HepG2 (cell line): ENCODE data around the gene KCNF1. TPM values are rescaled to one million over a fixed set of nuclear protein-coding genes. Genes with fewer than 3 reads are reported as not detected.

Experiments used
- ATAC-seq: fragments of 200-7000 bp; cut with Tn5 transposase; 3 replicates; pipeline ENCODE4 v1.9.1; 2020; ENCODE audit warnings: mild to moderate bottlenecking, moderate library complexity
- BruUV-seq: library from RNA; stranded (reverse); fragments of 400-500 nt; replicated peaks from 2 replicates; lab custom pipeline; 2021; lab: Mats Ljungman, UMichigan
- CTCF ChIA-PET: fragments of 300-600 bp; formaldehyde crosslinking; extraction: SDS; loops from one replicate; lab custom pipeline; 2021; ENCODE audit warnings: low total read pairs, inconsistent platforms, low intra/inter-chr PET ratio; lab: Yijun Ruan, JAX
- POLR2A ChIA-PET: fragments of 350-600 bp; sonication (Branson Sonifier 250); formaldehyde crosslinking; loops from one replicate; lab custom pipeline; 2020; ENCODE audit warnings: antibody characterized with exemption, inconsistent platforms; lab: Yijun Ruan, JAX
- DNase-seq: peaks from one replicate; pipeline ENCODE4 v3.0.0-alpha.2; 2015; ENCODE audit warnings: low spot score
- FAIRE-seq: peaks from 3 replicates; lab custom pipeline; 2011; peaks lifted over from hg19 to GRCh38; lab: Jason Lieb, UNC
- H2AFZ ChIP-seq: one replicate; pipeline ENCODE4 v1.6.1; 2011; ENCODE audit warnings: low read length, inconsistent platforms
- H3K27ac ChIP-seq: fragments of 300-600 bp; 3 replicates; pipeline ENCODE4 v1.8.0; 2011; ENCODE audit warnings: mixed run types, mild to moderate bottlenecking, mixed read lengths, low read length, inconsistent platforms; ENCODE audit not compliant: insufficient read depth; ENCODE audit errors: extremely low read length
- H3K27me3 ChIP-seq, 2 experiments: fragments of 200-600 bp in 1 of 2; 2 replicates in 1 of 2; 3 replicates in 1 of 2; pipeline versions ENCODE4 v1.6.0 to v1.8.0; 2011; ENCODE audit warnings: low read length in 2 of 2, mild to moderate bottlenecking in 2 of 2, moderate library complexity in 2 of 2, inconsistent platforms in 1 of 2; ENCODE audit not compliant: insufficient read depth in 2 of 2, control insufficient read depth in 1 of 2
- H3K36me3 ChIP-seq, 2 experiments: fragments of 200-600 bp in 1 of 2; replicated peaks in 1 of 2; 2 replicates in 1 of 2; 3 replicates in 1 of 2; pipeline versions ENCODE4 v1.5.1 to v1.8.0; 2011; ENCODE audit warnings: low read length in 2 of 2, inconsistent platforms in 1 of 2; ENCODE audit not compliant: insufficient read depth in 2 of 2, control insufficient read depth in 1 of 2
- H3K4me1 ChIP-seq: 2 replicates; pipeline ENCODE4 v1.5.1; 2012; ENCODE audit warnings: low read length, inconsistent platforms; ENCODE audit not compliant: insufficient read depth
- H3K4me2 ChIP-seq: 2 replicates; pipeline ENCODE4 v1.6.0; 2011; ENCODE audit warnings: low read depth, low read length, inconsistent platforms
- H3K4me3 ChIP-seq, 3 experiments: fragments of 200-600 bp in 1 of 3; sonication (generic), shearing (Covaris generic) in 1 of 3; replicated peaks in 1 of 3; 2 replicates each; pipeline ENCODE4 v1.5.1; 2011 to 2016; ENCODE audit warnings: low read length in 3 of 3, inconsistent platforms in 2 of 3, low read depth in 2 of 3, mild to moderate bottlenecking in 2 of 3, control low read depth in 1 of 3, mixed read lengths in 1 of 3; ENCODE audit not compliant: insufficient read depth in 1 of 3
- H3K79me2 ChIP-seq: one replicate; pipeline ENCODE4 v1.6.1; 2011; ENCODE audit warnings: low read length, inconsistent platforms; ENCODE audit not compliant: insufficient read depth
- H3K9ac ChIP-seq: 2 replicates; pipeline ENCODE4 v1.6.0; 2011; ENCODE audit warnings: mild to moderate bottlenecking, low read depth, low read length, inconsistent platforms; ENCODE audit not compliant: insufficient read depth
- H3K9me3 ChIP-seq: 2 replicates; pipeline ENCODE4 v1.5.1; 2012; ENCODE audit warnings: mild to moderate bottlenecking, low read length
- H4K20me1 ChIP-seq: 2 replicates; pipeline ENCODE4 v1.6.0; 2011; ENCODE audit warnings: inconsistent platforms, mild to moderate bottlenecking, low read length, moderate library complexity; ENCODE audit not compliant: insufficient read depth
- BORCS8-MEF2B ChIP-seq: sonication (generic); formaldehyde crosslinking; IDR thresholded peaks from 2 replicates; pipeline ENCODE4 v1.8.0; 2022; ENCODE audit warnings: mild to moderate bottlenecking, missing genetic modification reagents
- ESRRA ChIP-seq: sonication (generic); formaldehyde crosslinking; IDR thresholded peaks from 2 replicates; pipeline ENCODE4 v1.5.1; 2020; ENCODE audit warnings: mild to moderate bottlenecking, low read depth, missing genetic modification reagents
- FOSL2 ChIP-seq: sonication (generic); formaldehyde crosslinking; IDR thresholded peaks from 2 replicates; pipeline ENCODE4 v1.4.0; 2020; ENCODE audit warnings: missing genetic modification reagents
- NFIC ChIP-seq: IDR thresholded peaks from 2 replicates; pipeline ENCODE4 v1.6.1; 2012; ENCODE audit warnings: mild to moderate bottlenecking, low read length, inconsistent platforms
- RFXANK ChIP-seq: IDR thresholded peaks from 2 replicates; pipeline ENCODE4 v1.6.1; 2016
- SOX13 ChIP-seq, 3 experiments: fragments of 450-650 bp in 1 of 3; sonication (generic) in 1 of 3; formaldehyde crosslinking in 1 of 3; IDR thresholded peaks in 2 of 3; conservative IDR thresholded peaks in 1 of 3; 2 replicates each; pipeline versions ENCODE4 v1.5.0 to v1.6.1; 2016 to 2020; ENCODE audit warnings: antibody characterized with exemption in 1 of 3, mild to moderate bottlenecking in 1 of 3, missing compliant biosample characterization in 1 of 3, missing genetic modification reagents in 1 of 3, moderate library complexity in 1 of 3
- SOX5 ChIP-seq: IDR thresholded peaks from 2 replicates; pipeline ENCODE4 v1.6.1; 2016; ENCODE audit warnings: borderline replicate concordance
- WIZ ChIP-seq: sonication (generic); formaldehyde crosslinking; IDR thresholded peaks from 2 replicates; pipeline ENCODE4 v1.5.1; 2020; ENCODE audit warnings: mild to moderate bottlenecking, missing genetic modification reagents
- ZNF644 ChIP-seq: IDR thresholded peaks from 2 replicates; pipeline ENCODE4 v1.6.1; 2016; ENCODE audit warnings: low read depth
- WGBS: methylation state at CpG from one replicate; pipeline ENCODE4 v1.1.6; 2017; ENCODE audit warnings: low lambda C conversion rate; 5-methylcytosine and 5-hydroxymethylcytosine counted together
- in situ Hi-C: cut with HindIII; loops from 2 replicates; pipeline ENCODE4 v1.10.0; 2017; ENCODE audit warnings: low pct_unique_long_range_greater_than_20kb; ENCODE audit not compliant: extremely low pct_ligation_motif_present
- intact Hi-C: fragments of 100-400 bp; cut with micrococcal nuclease; formaldehyde crosslinking; loops from one replicate; pipeline ENCODE4 v1.10.0; 2022; ENCODE audit not compliant: unreplicated experiment
- polyA plus RNA-seq, 8 experiments: library from polyadenylated mRNA; depleted of rRNA in 3 of 8; stranded (reverse) in 7 of 8; unstranded in 1 of 8; fragments of >200 nt; fragmentation: Illumina TruSeq in 4 of 8; extraction: Trizol in 4 of 8; gene quantifications; 2 replicates each; pipeline versions ENCODE4 v1.2.1 to v1.2.3, GENCODE V29; 2011 to 2016; ENCODE audit warnings: low read depth in 4 of 8, missing spikeins in 1 of 8, mixed read lengths in 1 of 8; ENCODE audit not compliant: insufficient read depth in 1 of 8
- total RNA-seq, 5 experiments: library from RNA; depleted of rRNA; stranded (reverse); fragments of >200 nt; fragmentation: Illumina TruSeq; extraction: Trizol; gene quantifications; 2 replicates each; pipeline ENCODE4 v1.2.3, GENCODE V29; 2016; ENCODE audit warnings: low read depth in 1 of 5
- TF ChIP-seq, protein P1 (sequence below): sonication (generic); formaldehyde crosslinking; IDR thresholded peaks from 2 replicates; pipeline ENCODE4 v1.4.0; 2020; ENCODE audit warnings: missing genetic modification reagents
- TF ChIP-seq, protein P2 (sequence below): sonication (generic); formaldehyde crosslinking; IDR thresholded peaks from 2 replicates; pipeline ENCODE4 v1.8.1; 2023; ENCODE audit warnings: missing genetic modification reagents, inconsistent platforms, borderline replicate concordance
- TF ChIP-seq, protein P3 (sequence below): sonication (generic); formaldehyde crosslinking; IDR thresholded peaks from 2 replicates; pipeline ENCODE4 v1.5.0; 2020; ENCODE audit warnings: missing genetic modification reagents, mild to moderate bottlenecking, borderline replicate concordance
- TF ChIP-seq, protein P4 (sequence below): sonication (generic); formaldehyde crosslinking; IDR thresholded peaks from 2 replicates; pipeline ENCODE4 v1.5.0; 2020; ENCODE audit warnings: mild to moderate bottlenecking, missing genetic modification reagents

The KCNF1 gene
- total and polyA plus RNA-seq, 2 of the 13 experiments (the other 11 are each of a cell fraction or from before 2014, with no cell fraction given): 0.09 to 0.12 TPM

DNA sequence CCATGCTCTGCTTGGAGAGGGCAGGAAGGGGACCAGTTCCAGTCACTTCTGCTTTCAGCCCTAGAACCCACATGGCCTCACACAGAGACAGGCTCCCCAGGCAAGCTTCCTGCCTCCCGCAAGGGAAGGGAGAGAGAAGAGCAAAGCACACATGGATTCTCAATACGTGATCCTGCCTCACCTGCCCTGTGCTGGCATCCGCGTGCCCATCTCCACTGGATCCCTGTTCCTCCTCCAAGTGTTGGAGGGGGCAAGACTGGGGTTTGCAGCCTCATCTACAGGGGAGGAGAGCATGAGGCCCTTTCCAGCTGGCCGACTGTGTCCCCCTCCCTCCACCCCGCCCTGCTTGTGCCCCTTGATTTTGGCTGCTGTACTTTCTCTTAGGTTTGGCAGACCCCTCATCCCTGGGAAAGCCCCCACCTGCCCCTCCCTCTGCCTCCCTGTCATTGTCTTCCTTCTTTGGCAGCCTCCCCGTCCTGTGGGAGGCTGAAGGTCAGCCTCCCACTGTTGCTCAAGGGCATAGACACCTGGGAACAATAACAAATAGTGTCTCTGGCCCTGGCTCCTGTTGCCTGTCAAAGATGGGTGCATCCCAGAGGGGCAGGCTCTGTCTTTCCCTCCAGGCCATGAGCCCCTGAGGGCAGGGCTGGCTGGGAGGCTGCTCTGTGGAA, 22.7 kb downstream of the KCNF1 start:
- no peaks in the 10 kb centered on the region for H3K36me3 ChIP-seq
- in situ Hi-C loops: no loop called here
- peak; percentile 27 for DNase-seq
- H3K9me3 ChIP-seq: peaks cover 16% of the 10 kb centered on the region
- peaks cover 8 to 31% of the 10 kb centered on the region in 2 experiments; a peak in 3 of 5 replicates for H3K27me3 ChIP-seq
- no peaks in the 10 kb centered on the region for H4K20me1 ChIP-seq
- no peaks in the 10 kb centered on the region for H3K79me2 ChIP-seq
- H3K4me2 ChIP-seq: no peak overlapping the region
- FAIRE-seq: no peak
- no peak for ATAC-seq
- no peak overlapping the region for H3K4me3 ChIP-seq
- H2AFZ ChIP-seq: no peak overlapping the region
- CTCF ChIA-PET: no interaction called here
- POLR2A ChIA-PET: interaction anchor here (1.9 kb wide), 1 partner anchor 122 kb away, joined by 6 read pairs; the partner anchor contains the start of gene PDIA6
- TF ChIP-seq, protein P1, sequence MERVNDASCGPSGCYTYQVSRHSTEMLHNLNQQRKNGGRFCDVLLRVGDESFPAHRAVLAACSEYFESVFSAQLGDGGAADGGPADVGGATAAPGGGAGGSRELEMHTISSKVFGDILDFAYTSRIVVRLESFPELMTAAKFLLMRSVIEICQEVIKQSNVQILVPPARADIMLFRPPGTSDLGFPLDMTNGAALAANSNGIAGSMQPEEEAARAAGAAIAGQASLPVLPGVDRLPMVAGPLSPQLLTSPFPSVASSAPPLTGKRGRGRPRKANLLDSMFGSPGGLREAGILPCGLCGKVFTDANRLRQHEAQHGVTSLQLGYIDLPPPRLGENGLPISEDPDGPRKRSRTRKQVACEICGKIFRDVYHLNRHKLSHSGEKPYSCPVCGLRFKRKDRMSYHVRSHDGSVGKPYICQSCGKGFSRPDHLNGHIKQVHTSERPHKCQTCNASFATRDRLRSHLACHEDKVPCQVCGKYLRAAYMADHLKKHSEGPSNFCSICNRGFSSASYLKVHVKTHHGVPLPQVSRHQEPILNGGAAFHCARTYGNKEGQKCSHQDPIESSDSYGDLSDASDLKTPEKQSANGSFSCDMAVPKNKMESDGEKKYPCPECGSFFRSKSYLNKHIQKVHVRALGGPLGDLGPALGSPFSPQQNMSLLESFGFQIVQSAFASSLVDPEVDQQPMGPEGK: peak; percentile 27; the same call in 1 of the 2 replicates
- TF ChIP-seq, protein P2, sequence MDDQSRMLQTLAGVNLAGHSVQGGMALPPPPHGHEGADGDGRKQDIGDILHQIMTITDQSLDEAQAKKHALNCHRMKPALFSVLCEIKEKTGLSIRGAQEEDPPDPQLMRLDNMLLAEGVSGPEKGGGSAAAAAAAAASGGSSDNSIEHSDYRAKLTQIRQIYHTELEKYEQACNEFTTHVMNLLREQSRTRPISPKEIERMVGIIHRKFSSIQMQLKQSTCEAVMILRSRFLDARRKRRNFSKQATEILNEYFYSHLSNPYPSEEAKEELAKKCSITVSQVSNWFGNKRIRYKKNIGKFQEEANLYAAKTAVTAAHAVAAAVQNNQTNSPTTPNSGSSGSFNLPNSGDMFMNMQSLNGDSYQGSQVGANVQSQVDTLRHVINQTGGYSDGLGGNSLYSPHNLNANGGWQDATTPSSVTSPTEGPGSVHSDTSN: no peak
- TF ChIP-seq ESRRA (CRISPR knock-in tag) (peak; percentile 74; the same call in 1 of the 2 replicates), NFIC (no peak), SOX5 (CRISPR knock-in tag) (peak; percentile 23; the same call in 1 of the 2 replicates), ZNF644 (CRISPR knock-in tag) (no peak), SOX13 (IDR thresholded peaks at IDR 0.05) (no peak), SOX13 (CRISPR knock-in tag; conservative IDR thresholded peaks at IDR 0.05 in 1 of 2, IDR thresholded peaks at IDR 0.05 in 1 of 2) (peak in 1 of 2 experiments; percentile 64; a peak in 2 of 4 replicates), BORCS8-MEF2B (CRISPR knock-in tag) (no peak), RFXANK (CRISPR knock-in tag) (no peak), WIZ (CRISPR knock-in tag) (no peak), FOSL2 (peak; percentile 27; the same call in 1 of the 2 replicates)
- TF ChIP-seq, protein P3, sequence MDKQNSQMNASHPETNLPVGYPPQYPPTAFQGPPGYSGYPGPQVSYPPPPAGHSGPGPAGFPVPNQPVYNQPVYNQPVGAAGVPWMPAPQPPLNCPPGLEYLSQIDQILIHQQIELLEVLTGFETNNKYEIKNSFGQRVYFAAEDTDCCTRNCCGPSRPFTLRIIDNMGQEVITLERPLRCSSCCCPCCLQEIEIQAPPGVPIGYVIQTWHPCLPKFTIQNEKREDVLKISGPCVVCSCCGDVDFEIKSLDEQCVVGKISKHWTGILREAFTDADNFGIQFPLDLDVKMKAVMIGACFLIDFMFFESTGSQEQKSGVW (CRISPR knock-in tag): no peak
- TF ChIP-seq, protein P4, sequence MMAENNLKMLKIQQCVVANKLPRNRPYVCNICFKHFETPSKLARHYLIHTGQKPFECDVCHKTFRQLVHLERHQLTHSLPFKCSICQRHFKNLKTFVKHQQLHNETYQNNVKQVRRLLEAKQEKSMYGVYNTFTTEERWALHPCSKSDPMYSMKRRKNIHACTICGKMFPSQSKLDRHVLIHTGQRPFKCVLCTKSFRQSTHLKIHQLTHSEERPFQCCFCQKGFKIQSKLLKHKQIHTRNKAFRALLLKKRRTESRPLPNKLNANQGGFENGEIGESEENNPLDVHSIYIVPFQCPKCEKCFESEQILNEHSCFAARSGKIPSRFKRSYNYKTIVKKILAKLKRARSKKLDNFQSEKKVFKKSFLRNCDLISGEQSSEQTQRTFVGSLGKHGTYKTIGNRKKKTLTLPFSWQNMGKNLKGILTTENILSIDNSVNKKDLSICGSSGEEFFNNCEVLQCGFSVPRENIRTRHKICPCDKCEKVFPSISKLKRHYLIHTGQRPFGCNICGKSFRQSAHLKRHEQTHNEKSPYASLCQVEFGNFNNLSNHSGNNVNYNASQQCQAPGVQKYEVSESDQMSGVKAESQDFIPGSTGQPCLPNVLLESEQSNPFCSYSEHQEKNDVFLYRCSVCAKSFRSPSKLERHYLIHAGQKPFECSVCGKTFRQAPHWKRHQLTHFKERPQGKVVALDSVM: peak; percentile 96
- BruUV-seq: no TSS peak
- WGBS: 63% methylated on average over 7 of the region's 7 CpGs
- H3K4me1 ChIP-seq: peaks cover 48% of the 10 kb centered on the region
- no peak overlapping the region for H3K9ac ChIP-seq
- H3K27ac ChIP-seq: no peak overlapping the region
- intact Hi-C loops: no loop called here
